Tibial artery (tissue), 4 donors: ENCODE data around the gene CPLX3.

Experiments
- DNase-seq, 2 donors: peaks; one replicate each; pipeline ENCODE4 v3.0.0-alpha.2; 2019
- H3K27ac ChIP-seq, 2 donors: fragments of 200-600 bp; sonication (generic) in 1 of 2; 1 replicate in 1 of 2; 2 replicates in 1 of 2; pipeline ENCODE4 v1.5.1; 2018 to 2019; ENCODE audit warnings: mild to moderate bottlenecking in 1 of 2
- H3K27me3 ChIP-seq, 2 donors: fragments of 200-600 bp; sonication (generic) in 1 of 2; one replicate each; pipeline versions ENCODE4 v1.5.1 to v1.6.0; 2016 to 2019
- H3K36me3 ChIP-seq, 3 donors: fragments of 200-600 bp; sonication (generic) in 2 of 3; one replicate each; pipeline ENCODE4 v1.5.1; 2016 to 2019; ENCODE audit warnings: mild to moderate bottlenecking in 2 of 3
- H3K4me1 ChIP-seq, 4 donors: fragments of 200-600 bp; sonication (generic) in 2 of 4; 1 replicate in 3 of 4; 2 replicates in 1 of 4; pipeline ENCODE4 v1.5.1; 2016 to 2019
- H3K4me3 ChIP-seq, 2 donors: fragments of 200-600 bp; sonication (generic) in 1 of 2; 1 replicate in 1 of 2; 2 replicates in 1 of 2; pipeline ENCODE4 v1.5.1; 2018 to 2019; ENCODE audit warnings: mild to moderate bottlenecking in 2 of 2
- H3K9me3 ChIP-seq, 3 donors: fragments of 200-600 bp; sonication (generic) in 1 of 3; one replicate each; pipeline ENCODE4 v1.5.1; 2016 to 2019
- CTCF ChIP-seq, 2 experiments: fragments of 200-600 bp in 1 of 2; fragments of 450-650 bp in 1 of 2; IDR thresholded peaks; one replicate each; pipeline ENCODE4 v1.5.1; 2017 to 2019; ENCODE audit warnings: antibody characterized with exemption in 2 of 2, mild to moderate bottlenecking in 1 of 2, moderate library complexity in 1 of 2
- intact Hi-C: fragments of 100-400 bp; cut with DNase I; formaldehyde crosslinking; loops from one replicate; pipeline ENCODE4 v1.15.0; 2023; ENCODE audit warnings: low total_unique reads

The CPLX3 gene

GRCh38 chr15:74822233-74822632, 4.2 kb upstream of the CPLX3 start:
- no peak overlapping the region for H3K27ac ChIP-seq
- no peak for DNase-seq
- no peaks in the 10 kb centered on the region for H3K9me3 ChIP-seq
- TF ChIP-seq CTCF (IDR thresholded peaks at IDR 0.05), result no peak
- H3K4me3 ChIP-seq, result no peak overlapping the region
- no peaks in the 10 kb centered on the region for H3K36me3 ChIP-seq
- peaks cover 0 to 8% (median 0%) of the 10 kb centered on the region in 4 donors for H3K4me1 ChIP-seq
- intact Hi-C loops, result no loop called here
- H3K27me3 ChIP-seq, result peaks cover 0 to 71% of the 10 kb centered on the region in 2 donors

- peaks cover 0 to 73% of the 10 kb centered on the region in 2 donors for H3K27me3 ChIP-seq
- peaks cover 0 to 8% (median 0%) of the 10 kb centered on the region in 4 donors for H3K4me1 ChIP-seq
- H3K36me3 ChIP-seq, result no peaks in the 10 kb centered on the region
- H3K4me3 ChIP-seq, result no peak overlapping the region
- no peak for TF ChIP-seq CTCF (IDR thresholded peaks at IDR 0.05)
- no peak overlapping the region for H3K27ac ChIP-seq
- no peaks in the 10 kb centered on the region for H3K9me3 ChIP-seq
- DNase-seq, result no peak
- intact Hi-C loops, result no loop called here
Measured at GRCh38 chr15:74823324-74823723, 3.1 kb upstream of the CPLX3 start.

GRCh38 chr15:74824976-74825375, 1.5 kb upstream of the CPLX3 start:
- Histone ChIP-seq H3K27ac (no peak overlapping the region), H3K9me3 (no peaks in the 10 kb centered on the region), H3K36me3 (no peaks in the 10 kb centered on the region), H3K4me1 (peaks cover 0 to 8% (median 0%) of the 10 kb centered on the region in 4 donors), H3K27me3 (peaks cover 0 to 67% of the 10 kb centered on the region in 2 donors), H3K4me3 (no peak overlapping the region)
- intact Hi-C loops, result no loop called here
- TF ChIP-seq CTCF (IDR thresholded peaks at IDR 0.05), result no peak
- DNase-seq, result no peak

GRCh38 chr15:74825866-74826265, 561 bp upstream of the CPLX3 start:
- Histone ChIP-seq H3K9me3 (no peaks in the 10 kb centered on the region), H3K27ac (no peak overlapping the region), H3K36me3 (no peaks in the 10 kb centered on the region), H3K27me3 (peaks cover 0 to 66% of the 10 kb centered on the region in 2 donors), H3K4me3 (no peak overlapping the region), H3K4me1 (peaks cover 0 to 8% (median 0%) of the 10 kb centered on the region in 4 donors)
- no peak for TF ChIP-seq CTCF (IDR thresholded peaks at IDR 0.05)
- no peak for DNase-seq
- intact Hi-C loops, result no loop called here

GRCh38 chr15:74826921-74827320, 494 bp downstream of the CPLX3 start:
- Histone ChIP-seq H3K36me3 (no peaks in the 10 kb centered on the region), H3K27me3 (peaks cover 0 to 64% of the 10 kb centered on the region in 2 donors), H3K27ac (no peak overlapping the region), H3K9me3 (no peaks in the 10 kb centered on the region), H3K4me1 (peaks cover 0 to 8% (median 0%) of the 10 kb centered on the region in 4 donors), H3K4me3 (no peak overlapping the region)
- intact Hi-C loops, result no loop called here
- no peak for TF ChIP-seq CTCF (IDR thresholded peaks at IDR 0.05)
- DNase-seq, result no peak

- intact Hi-C loops, result no loop called here
- DNase-seq, result no peak
- peaks cover 0 to 71% of the 10 kb centered on the region in 2 donors for H3K27me3 ChIP-seq
Measured at GRCh38 chr15:74827614-74828013, 1.2 kb downstream of the CPLX3 start.

More at GRCh38 chr15:74827614-74828013, 1.2 kb downstream of the CPLX3 start:
- no peaks in the 10 kb centered on the region for H3K36me3 ChIP-seq
- TF ChIP-seq CTCF (IDR thresholded peaks at IDR 0.05), result no peak
- no peak overlapping the region for H3K4me3 ChIP-seq
- H3K4me1 ChIP-seq, result peaks cover 0 to 8% (median 0%) of the 10 kb centered on the region in 4 donors
- no peaks in the 10 kb centered on the region for H3K9me3 ChIP-seq
- H3K27ac ChIP-seq, result no peak overlapping the region
